Measurements from ENCODE around the gene SART1. TPM values are rescaled to one million over a fixed set of nuclear protein-coding genes. Genes with fewer than 3 reads are reported as not detected.
"Not testable (repeated sequence)": the region's sequence is repeated elsewhere in the genome, so short reads cannot be mapped to it uniquely, and the experiment has no call there.

The SART1 gene
- total RNA-seq, 1 experiment from 2014 or later = 23.1 TPM

- H2AFZ ChIP-seq (ENCODE audit: low read length); H3K9me2 ChIP-seq (replicated peaks; ENCODE audit: insufficient read depth, low read length); H3K4me1 ChIP-seq (ENCODE audit: low read length); H3K4me3 ChIP-seq (ENCODE audit: low read length); H3K9me3 ChIP-seq (ENCODE audit: low read length); DNase-seq; H4K20me1 ChIP-seq (ENCODE audit: insufficient read depth, low read depth, low read length); H3K9ac ChIP-seq (ENCODE audit: low read length); H3K4me2 ChIP-seq (ENCODE audit: low read depth, low read length, poor library complexity, severe bottlenecking); H3K27ac ChIP-seq (ENCODE audit: low read length); H3K36me3 ChIP-seq (ENCODE audit: insufficient read depth, low read length); H3K27me3 ChIP-seq (ENCODE audit: low read length); H3K79me2 ChIP-seq (ENCODE audit: low read length): not testable (repeated sequence)
Measured at GRCh38 chr11:65950711-65951110, 10.8 kb upstream of the SART1 start.

- not testable (repeated sequence) for H3K79me2 ChIP-seq (ENCODE audit: low read length); H3K9me3 ChIP-seq (ENCODE audit: low read length); H3K4me2 ChIP-seq (ENCODE audit: low read depth, low read length, poor library complexity, severe bottlenecking); H3K27ac ChIP-seq (ENCODE audit: low read length); H3K36me3 ChIP-seq (ENCODE audit: insufficient read depth, low read length); H4K20me1 ChIP-seq (ENCODE audit: insufficient read depth, low read depth, low read length); DNase-seq; H2AFZ ChIP-seq (ENCODE audit: low read length); H3K4me3 ChIP-seq (ENCODE audit: low read length); H3K4me1 ChIP-seq (ENCODE audit: low read length); H3K27me3 ChIP-seq (ENCODE audit: low read length); H3K9ac ChIP-seq (ENCODE audit: low read length); H3K9me2 ChIP-seq (replicated peaks; ENCODE audit: insufficient read depth, low read length)
Measured at GRCh38 chr11:65951641-65952040, 9.9 kb upstream of the SART1 start.

GRCh38 chr11:65952052-65952521, 9.4 kb upstream of the SART1 start:
- Histone ChIP-seq H3K4me2 (ENCODE audit: low read depth, low read length, poor library complexity, severe bottlenecking) (no peak overlapping the region), H3K9ac (ENCODE audit: low read length) (no peak overlapping the region), H3K36me3 (ENCODE audit: insufficient read depth, low read length) (no peaks in the 10 kb centered on the region), H4K20me1 (ENCODE audit: insufficient read depth, low read depth, low read length) (no peaks in the 10 kb centered on the region), H3K9me2 (replicated peaks; ENCODE audit: insufficient read depth, low read length) (no peaks in the 10 kb centered on the region), H2AFZ (ENCODE audit: low read length) (no peak overlapping the region), H3K27ac (ENCODE audit: low read length) (no peak overlapping the region), H3K27me3 (ENCODE audit: low read length) (no peaks in the 10 kb centered on the region), H3K9me3 (ENCODE audit: low read length) (no peaks in the 10 kb centered on the region), H3K4me3 (ENCODE audit: low read length) (no peak overlapping the region), H3K4me1 (ENCODE audit: low read length) (no peaks in the 10 kb centered on the region), H3K79me2 (ENCODE audit: low read length) (no peaks in the 10 kb centered on the region)
- no peak for DNase-seq

- no peak overlapping the region for H3K27ac ChIP-seq (ENCODE audit: low read length)
- H3K36me3 ChIP-seq (ENCODE audit: insufficient read depth, low read length) = no peaks in the 10 kb centered on the region
- H4K20me1 ChIP-seq (ENCODE audit: insufficient read depth, low read depth, low read length) = no peaks in the 10 kb centered on the region
- no peak for DNase-seq
- no peaks in the 10 kb centered on the region for H3K9me3 ChIP-seq (ENCODE audit: low read length)
- no peak overlapping the region for H3K9ac ChIP-seq (ENCODE audit: low read length)
- no peaks in the 10 kb centered on the region for H3K9me2 ChIP-seq (replicated peaks; ENCODE audit: insufficient read depth, low read length)
- H3K27me3 ChIP-seq (ENCODE audit: low read length) = no peaks in the 10 kb centered on the region
- no peak overlapping the region for H3K4me2 ChIP-seq (ENCODE audit: low read depth, low read length, poor library complexity, severe bottlenecking)
- H3K4me3 ChIP-seq (ENCODE audit: low read length) = no peak overlapping the region
- no peaks in the 10 kb centered on the region for H3K4me1 ChIP-seq (ENCODE audit: low read length)
- no peak overlapping the region for H2AFZ ChIP-seq (ENCODE audit: low read length)
- H3K79me2 ChIP-seq (ENCODE audit: low read length) = no peaks in the 10 kb centered on the region
Measured at GRCh38 chr11:65953471-65953870, 8.1 kb upstream of the SART1 start.

- DNase-seq = no peak
Measured at GRCh38 chr11:65954771-65955170, 6.8 kb upstream of the SART1 start.

GRCh38 chr11:65958291-65958690, 3.2 kb upstream of the SART1 start:
- DNase-seq = no peak
- Histone ChIP-seq H3K27me3 (ENCODE audit: low read length) (no peaks in the 10 kb centered on the region), H3K9me2 (replicated peaks; ENCODE audit: insufficient read depth, low read length) (no peaks in the 10 kb centered on the region), H3K27ac (ENCODE audit: low read length) (no peak overlapping the region), H3K4me2 (ENCODE audit: low read depth, low read length, poor library complexity, severe bottlenecking) (no peak overlapping the region), H3K36me3 (ENCODE audit: insufficient read depth, low read length) (no peaks in the 10 kb centered on the region), H3K4me1 (ENCODE audit: low read length) (peaks cover 18% of the 10 kb centered on the region), H2AFZ (ENCODE audit: low read length) (no peak overlapping the region), H4K20me1 (ENCODE audit: insufficient read depth, low read depth, low read length) (peaks cover 12% of the 10 kb centered on the region), H3K4me3 (ENCODE audit: low read length) (no peak overlapping the region), H3K79me2 (ENCODE audit: low read length) (peaks cover 17% of the 10 kb centered on the region), H3K9me3 (ENCODE audit: low read length) (no peaks in the 10 kb centered on the region), H3K9ac (ENCODE audit: low read length) (no peak overlapping the region; the same call in 1 of the 2 replicates)

More at GRCh38 chr11:65954771-65955170, 6.8 kb upstream of the SART1 start:
- Histone ChIP-seq H3K9me3 (ENCODE audit: low read length) (no peaks in the 10 kb centered on the region), H3K36me3 (ENCODE audit: insufficient read depth, low read length) (no peaks in the 10 kb centered on the region), H3K9ac (ENCODE audit: low read length) (no peak overlapping the region), H3K27ac (ENCODE audit: low read length) (no peak overlapping the region), H3K4me2 (ENCODE audit: low read depth, low read length, poor library complexity, severe bottlenecking) (no peak overlapping the region), H4K20me1 (ENCODE audit: insufficient read depth, low read depth, low read length) (no peaks in the 10 kb centered on the region), H3K79me2 (ENCODE audit: low read length) (no peaks in the 10 kb centered on the region), H3K4me1 (ENCODE audit: low read length) (no peaks in the 10 kb centered on the region), H2AFZ (ENCODE audit: low read length) (no peak overlapping the region), H3K4me3 (ENCODE audit: low read length) (no peak overlapping the region), H3K9me2 (replicated peaks; ENCODE audit: insufficient read depth, low read length) (no peaks in the 10 kb centered on the region), H3K27me3 (ENCODE audit: low read length) (no peaks in the 10 kb centered on the region)

- no peak overlapping the region for H2AFZ ChIP-seq (ENCODE audit: low read length)
- no peaks in the 10 kb centered on the region for H3K27me3 ChIP-seq (ENCODE audit: low read length)
- no peak overlapping the region; the same call in 1 of the 2 replicates for H3K9ac ChIP-seq (ENCODE audit: low read length)
- H3K36me3 ChIP-seq (ENCODE audit: insufficient read depth, low read length) = peaks cover under 1% of the 10 kb centered on the region; the same call in 1 of the 2 replicates
- H3K9me3 ChIP-seq (ENCODE audit: low read length) = no peaks in the 10 kb centered on the region
- H4K20me1 ChIP-seq (ENCODE audit: insufficient read depth, low read depth, low read length) = peaks cover 12% of the 10 kb centered on the region
- no peak overlapping the region for H3K4me3 ChIP-seq (ENCODE audit: low read length)
- peaks cover 19% of the 10 kb centered on the region for H3K4me1 ChIP-seq (ENCODE audit: low read length)
- DNase-seq = no peak
- no peak overlapping the region for H3K4me2 ChIP-seq (ENCODE audit: low read depth, low read length, poor library complexity, severe bottlenecking)
- H3K27ac ChIP-seq (ENCODE audit: low read length) = no peak overlapping the region
- H3K9me2 ChIP-seq (replicated peaks; ENCODE audit: insufficient read depth, low read length) = no peaks in the 10 kb centered on the region
- peaks cover 23% of the 10 kb centered on the region for H3K79me2 ChIP-seq (ENCODE audit: low read length)
Measured at GRCh38 chr11:65958774-65959420, 2.6 kb upstream of the SART1 start.

GRCh38 chr11:65960824-65961266, 689 bp upstream of the SART1 start:
- peak overlapping the region; percentile 94 for H3K4me2 ChIP-seq (ENCODE audit: low read depth, low read length, poor library complexity, severe bottlenecking)
- H3K79me2 ChIP-seq (ENCODE audit: low read length) = peaks cover 29% of the 10 kb centered on the region
- no peaks in the 10 kb centered on the region for H3K27me3 ChIP-seq (ENCODE audit: low read length)
- no peaks in the 10 kb centered on the region for H3K9me2 ChIP-seq (replicated peaks; ENCODE audit: insufficient read depth, low read length)
- no peaks in the 10 kb centered on the region for H3K9me3 ChIP-seq (ENCODE audit: low read length)
- peaks cover 19% of the 10 kb centered on the region for H3K4me1 ChIP-seq (ENCODE audit: low read length)
- no peak for DNase-seq
- peaks cover 6% of the 10 kb centered on the region; the same call in 1 of the 2 replicates for H3K36me3 ChIP-seq (ENCODE audit: insufficient read depth, low read length)
- peak overlapping the region; percentile 77; the same call in 1 of the 2 replicates for H2AFZ ChIP-seq (ENCODE audit: low read length)
- peak overlapping the region; percentile 99 for H3K4me3 ChIP-seq (ENCODE audit: low read length)
- H4K20me1 ChIP-seq (ENCODE audit: insufficient read depth, low read depth, low read length) = peaks cover 12% of the 10 kb centered on the region
- peak overlapping the region; percentile 57 for H3K27ac ChIP-seq (ENCODE audit: low read length)
- peak overlapping the region; percentile 100 for H3K9ac ChIP-seq (ENCODE audit: low read length)
